Measurements from ENCODE around the gene MLX. TPM values are rescaled to one million over a fixed set of nuclear protein-coding genes. Genes with fewer than 3 reads are reported as not detected.

MLX gene
- 23.6 and 29.6 TPM in 2 replicates for total RNA-seq

GRCh38 chr17:42566883-42567573, at the start of gene MLX:
TSS of gene MLX (plus strand) at chr17:42567100. CDS start at chr17:42567125, 25 bp downstream.

GRCh38 chr17:42536048-42536371, 30.9 kb upstream of the MLX start, which contains the start of gene NAGLU:
TSS of gene NAGLU (plus strand) at chr17:42536241. CDS start at chr17:42536273, 32 bp downstream.

GRCh38 chr17:42552736-42553135, 14.2 kb upstream of the MLX start, which contains the start of gene HSD17B1:
TSS of gene HSD17B1 (plus strand) at chr17:42552923. CDS start at chr17:42552934, 11 bp downstream.

GRCh38 chr17:42561897-42562387, 5.0 kb upstream of the MLX start, which contains the start of gene COASY:
TSS of gene COASY (plus strand) at chr17:42562148. CDS start at chr17:42562623, 475 bp downstream.

GRCh38 chr17:42577532-42578281, 10.8 kb downstream of the MLX start, which contains the start of gene PSMC3IP:
TSS of gene PSMC3IP (minus strand) at chr17:42577729. CDS start at chr17:42577686, 43 bp downstream.

GRCh38 chr17:42609182-42609813, 42.4 kb downstream of the MLX start, which contains the start of the genes RETREG3 and TUBG1:
TSS of gene RETREG3 (minus strand) at chr17:42609374. CDS start at chr17:42609324, 50 bp downstream.
TSS of gene TUBG1 (plus strand) at chr17:42609683. CDS start at chr17:42609738, 55 bp downstream.

Other genes with a start within 250 kb of the MLX start
- 168 and 187 TPM in 2 replicates for gene STAT3, start 178.7 kb upstream of the MLX start, total RNA-seq
- gene CAVIN1, start 143.8 kb upstream of the MLX start, total RNA-seq, result 527 and 577 TPM in 2 replicates
- 12.5 and 28.2 TPM in 2 replicates for gene ATP6V0A1, start 108.2 kb upstream of the MLX start, total RNA-seq
- 53.7 and 64.0 TPM in 2 replicates for gene NAGLU, start 30.9 kb upstream of the MLX start, total RNA-seq
- 0.10 and 1.6 TPM in 2 replicates for gene HSD17B1, start 14.2 kb upstream of the MLX start, total RNA-seq
- gene COASY, start 5.0 kb upstream of the MLX start, total RNA-seq, result 23.0 and 25.2 TPM in 2 replicates
- gene PSMC3IP, start 10.6 kb downstream of the MLX start, total RNA-seq, result 0.64 and 0.81 TPM in 2 replicates
- 42.9 and 44.5 TPM in 2 replicates for gene RETREG3, start 42.3 kb downstream of the MLX start, total RNA-seq
- gene TUBG1, start 42.6 kb downstream of the MLX start, total RNA-seq, result 21.8 and 25.5 TPM in 2 replicates
- 7.3 and 9.0 TPM in 2 replicates for gene TUBG2, start 92.2 kb downstream of the MLX start, total RNA-seq
- 14.2 and 16.8 TPM in 2 replicates for gene PLEKHH3, start 109.9 kb downstream of the MLX start, total RNA-seq
- gene CCR10, start 114.7 kb downstream of the MLX start, total RNA-seq, result 1.5 and 2.2 TPM in 2 replicates
- 15.3 and 15.6 TPM in 2 replicates for gene CNTNAP1, start 115.4 kb downstream of the MLX start, total RNA-seq
- 13.1 and 14.2 TPM in 2 replicates for gene EZH1, start 177.9 kb downstream of the MLX start, total RNA-seq
- 0.24 and 1.8 TPM in 2 replicates for gene RAMP2, start 194.1 kb downstream of the MLX start, total RNA-seq
- gene VPS25, start 206.3 kb downstream of the MLX start, total RNA-seq, result 50.6 and 60.9 TPM in 2 replicates
- 1.4 and 1.5 TPM in 2 replicates for gene WNK4, start 213.5 kb downstream of the MLX start, total RNA-seq
- gene COA3, start 231.6 kb downstream of the MLX start, total RNA-seq, result 46.9 and 82.1 TPM in 2 replicates
- not detected in 2 replicates for gene CNTD1, start 231.8 kb downstream of the MLX start, total RNA-seq

All from cardiac ventricle fibroblast (primary cell).